Endothelial cell of umbilical vein (primary cell): Measurements from ENCODE around the gene SDHC. TPM values are rescaled to one million over a fixed set of nuclear protein-coding genes. Genes with fewer than 3 reads are reported as not detected.

Experiments used
- BruUV-seq: library from RNA; stranded (reverse); fragments of 400-500 nt; replicated peaks from 2 replicates; lab custom pipeline; 2021; lab: Mats Ljungman, UMichigan
- CTCF ChIA-PET: fragments of 300-600, 350-600 bp; sonication (Branson Sonifier 250); formaldehyde crosslinking; loops from one replicate; lab custom pipeline; 2021; ENCODE audit warnings: antibody characterized with exemption, inconsistent platforms; lab: Charles Lee
- POLR2A ChIA-PET: fragments of 300-600, 350-600 bp; sonication (Branson Sonifier 250); formaldehyde crosslinking; loops from one replicate; lab custom pipeline; 2021; ENCODE audit warnings: antibody characterized with exemption, inconsistent platforms; lab: Charles Lee
- DNase-seq: peaks from one replicate; pipeline ENCODE4 v3.0.0-alpha.2; 2011; ENCODE audit warnings: low read depth, low spot score
- FAIRE-seq: peaks from 2 replicates; lab custom pipeline; 2011; peaks lifted over from hg19 to GRCh38; lab: Jason Lieb, UNC
- H2AFZ ChIP-seq: 2 replicates; pipeline ENCODE4 v1.6.0; 2012; ENCODE audit warnings: low read depth, low read length, control low read depth, inconsistent platforms
- H3K27ac ChIP-seq: 2 replicates; pipeline ENCODE4 v1.5.1; 2011; ENCODE audit warnings: low read depth, mild to moderate bottlenecking, control low read depth, low read length, moderate library complexity; ENCODE audit not compliant: insufficient read depth
- H3K27me3 ChIP-seq, 2 experiments: 2 replicates each; pipeline versions ENCODE4 v1.6.0 to v1.6.1; 2011; ENCODE audit warnings: low read length in 2 of 2, mixed read lengths in 1 of 2; ENCODE audit not compliant: control insufficient read depth in 2 of 2, insufficient read depth in 2 of 2
- H3K36me3 ChIP-seq, 2 experiments: 2 replicates in 1 of 2; 3 replicates in 1 of 2; pipeline ENCODE4 v1.5.1; 2011; ENCODE audit warnings: low read length in 2 of 2, mild to moderate bottlenecking in 1 of 2, moderate library complexity in 1 of 2; ENCODE audit not compliant: control insufficient read depth in 2 of 2, insufficient read depth in 2 of 2; ENCODE audit errors: extremely low read depth in 1 of 2
- H3K4me1 ChIP-seq: 3 replicates; pipeline ENCODE4 v1.5.1; 2011; ENCODE audit warnings: mild to moderate bottlenecking, low read length; ENCODE audit not compliant: control insufficient read depth, insufficient read depth; ENCODE audit errors: extremely low read depth
- H3K4me2 ChIP-seq: 2 replicates; pipeline ENCODE4 v1.6.1; 2011; ENCODE audit warnings: low read length, control low read depth, mixed read lengths; ENCODE audit not compliant: insufficient read depth
- H3K4me3 ChIP-seq, 3 experiments: fragments of 200-600 bp in 1 of 3; sonication (generic), shearing (Covaris generic) in 1 of 3; replicated peaks in 1 of 3; 2 replicates each; pipeline ENCODE4 v1.5.1; 2011 to 2016; ENCODE audit warnings: control low read depth in 3 of 3, low read length in 3 of 3, mild to moderate bottlenecking in 2 of 3, inconsistent platforms in 1 of 3, low read depth in 1 of 3, moderate library complexity in 1 of 3; ENCODE audit not compliant: insufficient read depth in 1 of 3
- H3K79me2 ChIP-seq: 2 replicates; pipeline ENCODE4 v1.6.0; 2012; ENCODE audit warnings: low read length, inconsistent platforms; ENCODE audit not compliant: control insufficient read depth, insufficient read depth
- H3K9ac ChIP-seq: replicated peaks from 2 replicates; pipeline ENCODE3; 2011; ENCODE audit warnings: low read length, control low read depth; ENCODE audit not compliant: insufficient read depth; ENCODE audit errors: extremely low read depth
- H3K9me1 ChIP-seq: replicated peaks from 3 replicates; pipeline ENCODE4 v1.6.0; 2011; ENCODE audit warnings: mild to moderate bottlenecking, low read length; ENCODE audit not compliant: control insufficient read depth, insufficient read depth; ENCODE audit errors: extremely low read depth
- H3K9me3 ChIP-seq: replicated peaks from 2 replicates; pipeline ENCODE4 v1.5.1; 2012; ENCODE audit warnings: low read length, inconsistent platforms; ENCODE audit not compliant: control insufficient read depth, insufficient read depth
- H4K20me1 ChIP-seq: replicated peaks from 2 replicates; pipeline ENCODE3; 2011; ENCODE audit warnings: mild to moderate bottlenecking, low read length; ENCODE audit not compliant: control insufficient read depth, insufficient read depth; ENCODE audit errors: extremely low read depth
- CTCF ChIP-seq, 2 donors: IDR thresholded peaks; 1 replicate in 1 of 2; 2 replicates in 1 of 2; pipeline ENCODE4 v1.5.1; 2011; ENCODE audit warnings: low read length in 2 of 2, mild to moderate bottlenecking in 2 of 2, moderate library complexity in 2 of 2, control low read depth in 1 of 2, inconsistent platforms in 1 of 2, low read depth in 1 of 2; ENCODE audit not compliant: insufficient read depth in 1 of 2; ENCODE audit errors: extremely low read depth in 1 of 2
- EZH2 ChIP-seq: IDR thresholded peaks from 2 replicates; pipeline ENCODE4 v1.6.1; 2012; ENCODE audit warnings: borderline replicate concordance, low read depth, mild to moderate bottlenecking, moderate library complexity, low read length, inconsistent platforms; ENCODE audit not compliant: severe bottlenecking
- FOS ChIP-seq: IDR thresholded peaks from 2 replicates; pipeline ENCODE4 v1.6.1; 2011; ENCODE audit warnings: mild to moderate bottlenecking, low read length, moderate library complexity, borderline replicate concordance; ENCODE audit not compliant: insufficient read depth
- GATA2 ChIP-seq: IDR thresholded peaks from 2 replicates; pipeline ENCODE4 v1.7.0; 2011; ENCODE audit warnings: low read depth, mild to moderate bottlenecking, moderate library complexity, mixed read lengths, low read length; ENCODE audit not compliant: insufficient read length, insufficient read depth
- JUN ChIP-seq: IDR thresholded peaks from 2 replicates; pipeline ENCODE4 v1.6.1; 2011; ENCODE audit warnings: borderline replicate concordance, low read depth; ENCODE audit not compliant: insufficient read length, insufficient read depth
- MYC ChIP-seq: IDR thresholded peaks from one replicate; pipeline ENCODE4 v1.6.1; 2011; ENCODE audit warnings: mild to moderate bottlenecking, low read depth, low read length
- POLR2A ChIP-seq: IDR thresholded peaks from 2 replicates; pipeline ENCODE4 v1.6.1; 2012; ENCODE audit warnings: low read depth, mild to moderate bottlenecking, control low read depth, low read length
- POLR2AphosphoS5 ChIP-seq: IDR thresholded peaks from 2 replicates; pipeline ENCODE4 v1.6.1; 2012; ENCODE audit warnings: low read depth, mild to moderate bottlenecking, control low read depth, low read length, moderate library complexity; ENCODE audit not compliant: insufficient read depth
- dilution Hi-C: fragments of 300-500 bp; cut with MboI; formaldehyde crosslinking; loops from one replicate; pipeline ENCODE4 v1.15.0; 2019; ENCODE audit warnings: low sequenced_read_pairs; ENCODE audit not compliant: extremely low pct_ligation_motif_present
- intact Hi-C: fragments of 100-400 bp; cut with micrococcal nuclease; formaldehyde crosslinking; loops from one replicate; pipeline ENCODE4 v1.10.0; 2022
- polyA plus RNA-seq, 4 experiments: library from polyadenylated mRNA; depleted of rRNA in 3 of 4; stranded (reverse) in 3 of 4; unstranded in 1 of 4; fragments of >200 nt; gene quantifications; 2 replicates each; pipeline versions ENCODE4 v1.2.1 to v1.2.3, GENCODE V29; 2011 to 2012; ENCODE audit warnings: missing spikeins in 1 of 4
- total RNA-seq: library from RNA; stranded (reverse); gene quantifications from 2 replicates; pipeline ENCODE4 v1.2.3, GENCODE V29; 2021
- TF ChIP-seq, protein P1 (sequence below): IDR thresholded peaks from 2 replicates; pipeline ENCODE4 v1.6.1; 2011; ENCODE audit not compliant: insufficient read depth, insufficient read length

The SDHC gene
- total and polyA plus RNA-seq, 2 donors (not counting 3 experiments of a cell fraction or from before 2014, with no cell fraction given) = 148 to 279 TPM

- H3K36me3 ChIP-seq = peaks cover 0 to 9% of the 10 kb centered on the region in 2 experiments
- ChIA-PET CTCF (no interaction called here), POLR2A (no interaction called here)
- H3K4me3 ChIP-seq = no peak overlapping the region
- H3K27ac ChIP-seq = no peak overlapping the region
- H2AFZ ChIP-seq = no peak overlapping the region
- no peaks in the 10 kb centered on the region for H3K79me2 ChIP-seq
- H3K4me1 ChIP-seq = no peaks in the 10 kb centered on the region
- H3K9me3 ChIP-seq = no peaks in the 10 kb centered on the region
- BruUV-seq = no TSS peak
- FAIRE-seq (no peak), DNase-seq (no peak)
- TF ChIP-seq CTCF (IDR thresholded peaks at IDR 0.05; ENCODE audit: extremely low read depth in 1 of 2, insufficient read depth in 1 of 2, low read depth in 1 of 2, low read length in 2 of 2) (no peak), GATA2 (no peak), MYC (no peak), EZH2 (no peak), JUN (no peak), POLR2A (no peak)
- no peaks in the 10 kb centered on the region for H4K20me1 ChIP-seq
- H3K4me2 ChIP-seq = no peak overlapping the region
- dilution Hi-C loops (no loop called here), intact Hi-C loops (no loop called here)
- no peaks in the 10 kb centered on the region for H3K9me1 ChIP-seq
- H3K27me3 ChIP-seq = no peaks in the 10 kb centered on the region
- H3K9ac ChIP-seq = no peak overlapping the region
Measured at GRCh38 chr1:161335796-161336195, 21.6 kb downstream of the SDHC start.

DNA sequence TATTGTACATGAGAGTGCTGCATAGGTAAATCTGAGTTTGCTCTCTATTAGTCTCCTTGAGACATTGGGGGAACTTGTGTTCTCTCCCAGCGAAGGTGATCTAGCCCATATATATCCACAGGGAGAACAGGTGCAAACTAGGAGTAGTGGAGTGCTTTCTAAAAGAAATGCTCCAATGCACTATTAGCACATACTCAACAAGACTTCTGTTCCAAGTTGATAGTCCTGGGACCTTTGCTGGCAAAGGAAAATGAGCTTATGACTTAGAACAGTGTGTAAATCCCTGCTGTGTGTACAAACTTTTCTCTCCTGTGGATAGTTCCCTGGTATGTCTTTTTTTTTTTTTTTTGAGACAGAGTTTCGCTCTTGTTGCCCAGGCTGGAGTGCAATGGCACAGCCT is 28.0 kb downstream of the SDHC start:
- FAIRE-seq (no peak), DNase-seq (no peak)
- H3K4me3 ChIP-seq = no peak overlapping the region
- H3K9me1 ChIP-seq = no peaks in the 10 kb centered on the region
- H3K9ac ChIP-seq = no peak overlapping the region
- intact Hi-C loops = no loop called here
- no peak overlapping the region for H3K4me2 ChIP-seq
- dilution Hi-C loops = no loop called here
- no TSS peak for BruUV-seq
- ChIA-PET CTCF (interaction anchor here (0.7 kb wide), 1 partner anchor 55 kb away, joined by 3 read pairs; no protein-coding TSS in a partner anchor), POLR2A (no interaction called here)
- H3K4me1 ChIP-seq = no peaks in the 10 kb centered on the region
- H4K20me1 ChIP-seq = no peaks in the 10 kb centered on the region
- no peaks in the 10 kb centered on the region for H3K27me3 ChIP-seq
- no peaks in the 10 kb centered on the region for H3K79me2 ChIP-seq
- H3K9me3 ChIP-seq = no peaks in the 10 kb centered on the region
- H2AFZ ChIP-seq = no peak overlapping the region
- H3K27ac ChIP-seq = no peak overlapping the region
- TF ChIP-seq CTCF (IDR thresholded peaks at IDR 0.05; ENCODE audit: extremely low read depth in 1 of 2, insufficient read depth in 1 of 2, low read depth in 1 of 2, low read length in 2 of 2) = no peak
- no peak for TF ChIP-seq POLR2A
- TF ChIP-seq, protein P1, sequence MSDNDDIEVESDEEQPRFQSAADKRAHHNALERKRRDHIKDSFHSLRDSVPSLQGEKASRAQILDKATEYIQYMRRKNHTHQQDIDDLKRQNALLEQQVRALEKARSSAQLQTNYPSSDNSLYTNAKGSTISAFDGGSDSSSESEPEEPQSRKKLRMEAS = no peak
- TF ChIP-seq JUN = no peak
- no peak for TF ChIP-seq GATA2
- TF ChIP-seq MYC = no peak
- TF ChIP-seq FOS = no peak
- no peak for TF ChIP-seq EZH2
- no peak for TF ChIP-seq POLR2AphosphoS5
- peaks cover 3 to 8% of the 10 kb centered on the region in 2 experiments for H3K36me3 ChIP-seq
